GM12878 (cell line): ENCODE measurements around the gene HIBCH. TPM values are rescaled to one million over a fixed set of nuclear protein-coding genes. Genes with fewer than 3 reads are reported as not detected.

Source experiments
- ATAC-seq: fragments of 200-7000 bp; cut with Tn5 transposase; 3 replicates; pipeline ENCODE4 v1.9.1; 2020; ENCODE audit warnings: mild to moderate bottlenecking, moderate library complexity
- BruUV-seq: library from RNA; stranded (reverse); fragments of 400-500 nt; replicated peaks from 2 replicates; lab custom pipeline; 2021; lab: Mats Ljungman, UMichigan
- CTCF ChIA-PET: fragments of 300-600 bp; sonication (Branson Sonifier 250); formaldehyde crosslinking; extraction: SDS; loops from one replicate; lab custom pipeline; 2021; ENCODE audit warnings: inconsistent platforms; lab: Yijun Ruan, JAX
- POLR2A ChIA-PET: fragments of 350-600 bp; formaldehyde crosslinking; extraction: SDS; loops from one replicate; lab custom pipeline; 2021; ENCODE audit warnings: inconsistent platforms; lab: Charles Lee
- RAD21 ChIA-PET: fragments of 300-600 bp; sonication (Branson Sonifier 250); formaldehyde crosslinking; loops from one replicate; lab custom pipeline; 2023; ENCODE audit warnings: antibody characterized with exemption; ENCODE audit not compliant: unreplicated experiment; lab: Charles Lee
- SMC1A ChIA-PET: fragments of 300-600 bp; sonication (Branson Sonifier 250); formaldehyde crosslinking; loops from one replicate; lab custom pipeline; 2023; ENCODE audit not compliant: unreplicated experiment, uncharacterized antibody; lab: Charles Lee
- DNase-seq: peaks from one replicate; pipeline ENCODE4 v3.0.0-alpha.2; 2011; ENCODE audit warnings: low read depth, low spot score
- FAIRE-seq: peaks from 3 replicates; lab custom pipeline; 2011; peaks lifted over from hg19 to GRCh38; lab: Jason Lieb, UNC
- H2AFZ ChIP-seq: 2 replicates; pipeline ENCODE4 v1.6.0; 2011; ENCODE audit warnings: low read depth, low read length, control low read depth; ENCODE audit not compliant: control insufficient read depth
- H3K27ac ChIP-seq: 2 replicates; pipeline ENCODE4 v1.5.1; 2011; ENCODE audit warnings: control low read depth; ENCODE audit not compliant: control insufficient read depth, insufficient read depth
- H3K27me3 ChIP-seq, 2 experiments: replicated peaks in 1 of 2; 2 replicates each; pipeline versions ENCODE4 v1.6.0 to v1.6.1; 2011; ENCODE audit warnings: low read length in 1 of 2; ENCODE audit not compliant: control insufficient read depth in 2 of 2, insufficient read depth in 2 of 2
- H3K36me3 ChIP-seq, 2 experiments: 2 replicates each; pipeline ENCODE4 v1.5.1; 2011; ENCODE audit warnings: low read length in 1 of 2; ENCODE audit not compliant: control insufficient read depth in 2 of 2, insufficient read depth in 2 of 2
- H3K4me1 ChIP-seq: 2 replicates; pipeline ENCODE4 v1.6.1; 2011; ENCODE audit warnings: mild to moderate bottlenecking, low read length, moderate library complexity, mixed read lengths; ENCODE audit not compliant: control insufficient read depth, insufficient read depth
- H3K4me2 ChIP-seq: 2 replicates; pipeline ENCODE4 v1.6.0; 2011; ENCODE audit warnings: control low read depth; ENCODE audit not compliant: control insufficient read depth, insufficient read depth
- H3K4me3 ChIP-seq: fragments of 200-600 bp; sonication (generic); 2 replicates; pipeline ENCODE4 v1.5.1; 2016
- H3K79me2 ChIP-seq: 2 replicates; pipeline ENCODE4 v1.6.0; 2011; ENCODE audit warnings: low read length; ENCODE audit not compliant: control insufficient read depth, insufficient read depth
- H3K9ac ChIP-seq: 2 replicates; pipeline ENCODE4 v1.8.0; 2011; ENCODE audit warnings: low read length, control low read depth, mixed read lengths; ENCODE audit not compliant: control insufficient read depth, insufficient read depth
- H3K9me3 ChIP-seq: replicated peaks from 3 replicates; pipeline ENCODE4 v1.5.1; 2011; ENCODE audit warnings: mild to moderate bottlenecking, low read length; ENCODE audit not compliant: control insufficient read depth, insufficient read depth
- H4K20me1 ChIP-seq: 2 replicates; pipeline ENCODE4 v1.6.0; 2011; ENCODE audit not compliant: control insufficient read depth, insufficient read depth
- CREM ChIP-seq: IDR thresholded peaks from 2 replicates; pipeline ENCODE4 v1.6.1; 2014; ENCODE audit warnings: antibody characterized with exemption, low read depth
- FOXM1 ChIP-seq: IDR thresholded peaks from 2 replicates; pipeline ENCODE4 v1.6.1; 2012; ENCODE audit warnings: low read depth, mild to moderate bottlenecking, inconsistent platforms, low read length, moderate library complexity
- NR2C1 ChIP-seq: fragments of 450-650 bp; IDR thresholded peaks from 2 replicates; pipeline ENCODE4 v1.6.1; 2017; ENCODE audit warnings: antibody characterized with exemption, mild to moderate bottlenecking, moderate library complexity
- NR2F1 ChIP-seq: fragments of 450-650 bp; conservative IDR thresholded peaks from 2 replicates; pipeline ENCODE4 v1.6.1; 2017; ENCODE audit warnings: mild to moderate bottlenecking
- NRF1 ChIP-seq: conservative IDR thresholded peaks from 2 replicates; pipeline ENCODE4 v1.6.1; 2011; ENCODE audit warnings: mild to moderate bottlenecking, low read depth, low read length, improper control_type of control experiment
- RELB ChIP-seq: fragments of 450-650 bp; IDR thresholded peaks from 2 replicates; pipeline ENCODE4 v1.6.1; 2017; ENCODE audit warnings: low read depth, mild to moderate bottlenecking, moderate library complexity
- SIX5 ChIP-seq: IDR thresholded peaks from 2 replicates; pipeline ENCODE4 v1.6.1; 2011; ENCODE audit warnings: mild to moderate bottlenecking, low read depth, low read length, moderate library complexity; ENCODE audit not compliant: severe bottlenecking
- SMARCA5 ChIP-seq: fragments of 450-650 bp; IDR thresholded peaks from 2 replicates; pipeline ENCODE4 v1.6.1; 2017; ENCODE audit warnings: mild to moderate bottlenecking
- SREBF1 ChIP-seq: IDR thresholded peaks from 2 replicates; pipeline ENCODE4 v1.6.1; 2012; ENCODE audit warnings: mild to moderate bottlenecking, low read length
- TCF7 ChIP-seq: IDR thresholded peaks from 2 replicates; pipeline ENCODE4 v1.6.1; 2014; ENCODE audit warnings: antibody characterized with exemption, borderline replicate concordance
- YBX1 ChIP-seq: fragments of 450-650 bp; IDR thresholded peaks from 2 replicates; pipeline ENCODE4 v1.6.1; 2016; ENCODE audit warnings: antibody characterized with exemption
- ZBTB11 ChIP-seq: fragments of 450-650 bp; formaldehyde crosslinking; IDR thresholded peaks from 2 replicates; pipeline ENCODE4 v1.5.0; 2022; ENCODE audit warnings: mild to moderate bottlenecking, missing genetic modification characterization
- ZNF24 ChIP-seq: fragments of 450-650 bp; IDR thresholded peaks from 2 replicates; pipeline ENCODE4 v1.6.1; 2017; ENCODE audit warnings: antibody characterized with exemption, mild to moderate bottlenecking
- ZNF592 ChIP-seq: fragments of 450-650 bp; IDR thresholded peaks from 2 replicates; pipeline ENCODE4 v1.6.1; 2017; ENCODE audit warnings: mild to moderate bottlenecking, moderate library complexity
- WGBS: methylation state at CpG from one replicate; pipeline ENCODE4 v1.1.6; 2016; ENCODE audit warnings: low lambda C conversion rate; ENCODE audit not compliant: insufficient replicate concordance, insufficient coverage; ENCODE audit errors: missing lambda C conversion rate; 5-methylcytosine and 5-hydroxymethylcytosine counted together
- in situ Hi-C: fragments of 300-500 bp; cut with MboI; formaldehyde crosslinking; loops from 9 replicates; pipeline ENCODE4 v1.14.3; 2018; ENCODE audit warnings: mixed read lengths
- intact Hi-C: fragments of 100-400 bp; cut with micrococcal nuclease; formaldehyde crosslinking; loops from one replicate; pipeline ENCODE4 v1.14.2; 2022; ENCODE audit not compliant: unreplicated experiment
- polyA plus RNA-seq, 11 experiments: library from polyadenylated mRNA; depleted of rRNA in 4 of 11; unstranded in 6 of 11; stranded (reverse) in 5 of 11; fragments of >200 nt; fragmentation: Nextera tagmentation in 4 of 11; fragmentation: Illumina TruSeq in 1 of 11; extraction: Ambion mirVana in 4 of 11; extraction: Trizol in 1 of 11; gene quantifications; 1 replicate in 1 of 11; 2 replicates in 10 of 11; pipeline versions ENCODE4 v1.2.1 to v1.2.3, GENCODE V29; 2011 to 2016; ENCODE audit warnings: inconsistent platforms in 2 of 11, missing spikeins in 2 of 11, low read depth in 1 of 11
- total RNA-seq, 4 experiments: library from RNA; depleted of rRNA in 3 of 4; stranded (reverse); fragments of >200 nt in 3 of 4; fragmentation: Illumina TruSeq in 1 of 4; extraction: Trizol in 1 of 4; gene quantifications; 2 replicates each; pipeline versions ENCODE4 v1.2.1 to v1.2.3, GENCODE V29; 2013 to 2021

The HIBCH gene
- total and polyA plus RNA-seq, 10 of the 15 experiments (the other 5 are each of a cell fraction or from before 2014, with no cell fraction given): 22.3 to 81.0 (median 37.4) TPM

DNA sequence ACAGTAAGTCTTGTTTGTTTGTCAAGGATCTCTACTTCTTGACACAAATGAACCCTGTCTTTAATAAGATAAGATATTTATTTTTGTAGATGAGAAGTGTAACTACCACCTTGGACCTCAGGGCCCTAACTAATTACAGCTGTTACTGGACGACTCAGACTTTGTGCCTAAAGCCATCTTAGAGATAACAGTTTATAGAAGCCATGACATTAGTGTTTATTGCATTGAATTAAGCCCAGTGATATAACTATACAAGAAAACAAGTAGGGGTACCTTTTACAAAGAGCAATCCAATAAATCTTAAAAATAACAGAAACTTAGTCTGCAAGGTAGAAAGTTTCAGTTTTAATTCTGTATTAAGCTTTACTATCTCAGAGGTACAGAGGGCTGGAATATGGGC is 119.0 kb downstream of the HIBCH start:
- Histone ChIP-seq H3K79me2 (no peaks in the 10 kb centered on the region), H3K4me2 (no peak overlapping the region), H2AFZ (no peak overlapping the region), H3K9me3 (no peaks in the 10 kb centered on the region), H3K27ac (no peak overlapping the region), H3K4me3 (no peak overlapping the region), H3K4me1 (no peaks in the 10 kb centered on the region), H4K20me1 (no peaks in the 10 kb centered on the region), H3K9ac (no peak overlapping the region), H3K27me3 (no peaks in the 10 kb centered on the region), H3K36me3 (peaks cover 0 to 14% of the 10 kb centered on the region in 2 experiments; a peak in 2 of 4 replicates)
- ChIA-PET SMC1A (interaction anchor here (0.5 to 1.3 kb wide), 3 partner anchors 78 to 121 kb away, joined by 3 read pairs; no protein-coding TSS in a partner anchor), CTCF (no interaction called here), RAD21 (no interaction called here), POLR2A (no interaction called here)
- in situ Hi-C loops (no loop called here), intact Hi-C loops (no loop called here)
- DNase-seq (no peak), FAIRE-seq (no peak), ATAC-seq (no peak)
- no TSS peak for BruUV-seq
- 4% methylated on average over 1 of the region's 1 CpG for WGBS
- TF ChIP-seq ZNF24: no peak
- no peak for TF ChIP-seq SIX5
- no peak for TF ChIP-seq FOXM1
- no peak for TF ChIP-seq NR2F1
- TF ChIP-seq SREBF1: no peak
- no peak for TF ChIP-seq NRF1
- no peak for TF ChIP-seq ZNF592
- TF ChIP-seq RELB: no peak
- TF ChIP-seq ZBTB11 (CRISPR knock-in tag): no peak
- TF ChIP-seq SMARCA5: no peak
- TF ChIP-seq TCF7: no peak
- no peak for TF ChIP-seq NR2C1
- TF ChIP-seq CREM: no peak
- TF ChIP-seq YBX1: no peak
